HG03575 (cell line): Measurements from ENCODE around the gene PTEN.
"Not testable (repeated sequence)": the region's sequence is repeated elsewhere in the genome, so short reads cannot be mapped to it uniquely, and the experiment has no call there.

Experiments
- ATAC-seq: cut with Tn5 transposase; IDR thresholded peaks from one replicate; pipeline ENCODE4 v1.9.1; 2021; ENCODE audit not compliant: unreplicated experiment, insufficient number of reproducible peaks, low FRiP score; ENCODE audit errors: extremely low read depth

Gene PTEN

GRCh38 chr10:87863053-87863943, at the start of gene PTEN, which contains the start of gene KLLN:
Gene PTEN (plus strand): TSS chr10:87863625. CDS start chr10:87864470, 845 bp downstream.
Gene KLLN (minus strand): TSS chr10:87863533. CDS start chr10:87862487, 1,046 bp downstream.
- ATAC-seq = no peak

- ATAC-seq = no peak
Measured at GRCh38 chr10:87816163-87816897, 47.1 kb upstream of the PTEN start.

- no peak for ATAC-seq
Measured at GRCh38 chr10:87816898-87817608, 46.4 kb upstream of the PTEN start.

- peak; percentile 40 for ATAC-seq
Measured at GRCh38 chr10:87817609-87818504, 45.6 kb upstream of the PTEN start, which contains the start of gene ATAD1. Gene ATAD1 (minus strand): TSS chr10:87818226. CDS start chr10:87814599, 3,627 bp downstream.

GRCh38 chr10:87818505-87819288, 44.7 kb upstream of the PTEN start:
- ATAC-seq = peak; percentile 30

- no peak for ATAC-seq
Measured at GRCh38 chr10:87819289-87819585, 44.2 kb upstream of the PTEN start.

- no peak for ATAC-seq
Measured at GRCh38 chr10:87826653-87827052, 36.8 kb upstream of the PTEN start.

- ATAC-seq = no peak
Measured at GRCh38 chr10:87827681-87828080, 35.7 kb upstream of the PTEN start.

- not testable (repeated sequence) for ATAC-seq
Measured at GRCh38 chr10:87829051-87829450, 34.4 kb upstream of the PTEN start.

GRCh38 chr10:87829986-87830729, 33.3 kb upstream of the PTEN start:
- ATAC-seq = no peak

- ATAC-seq = no peak
Measured at GRCh38 chr10:87836098-87836497, 27.3 kb upstream of the PTEN start.

- no peak for ATAC-seq
Measured at GRCh38 chr10:87837445-87837844, 26.0 kb upstream of the PTEN start.

GRCh38 chr10:87838650-87839049, 24.8 kb upstream of the PTEN start:
- ATAC-seq = no peak

- ATAC-seq = no peak
Measured at GRCh38 chr10:87841186-87841585, 22.2 kb upstream of the PTEN start.

- no peak for ATAC-seq
Measured at GRCh38 chr10:87842220-87842641, 21.2 kb upstream of the PTEN start.

GRCh38 chr10:87842776-87843497, 20.5 kb upstream of the PTEN start:
- ATAC-seq = no peak

GRCh38 chr10:87843714-87844113, 19.7 kb upstream of the PTEN start:
- ATAC-seq = no peak
